ENCODE data around the gene NR1H2.

The NR1H2 gene

GRCh38 chr19:50392759-50393158, 16.5 kb downstream of the NR1H2 start:
- TF ChIP-seq CTCF (conservative IDR thresholded peaks at IDR 0.05; ENCODE audit: low read length) = no peak
- no peak overlapping the region for H3K4me3 ChIP-seq (ENCODE audit: low read length)
- DNase-seq (ENCODE audit: low read depth) = no peak

- no peak for DNase-seq (ENCODE audit: low read depth)
- H3K4me3 ChIP-seq (ENCODE audit: low read length) = no peak overlapping the region
- no peak for TF ChIP-seq CTCF (conservative IDR thresholded peaks at IDR 0.05; ENCODE audit: low read length)
Measured at GRCh38 chr19:50393589-50393988, 17.3 kb downstream of the NR1H2 start.

- no peak for DNase-seq (ENCODE audit: low read depth)
- no peak for TF ChIP-seq CTCF (conservative IDR thresholded peaks at IDR 0.05; ENCODE audit: low read length)
- H3K4me3 ChIP-seq (ENCODE audit: low read length) = no peak overlapping the region
Measured at GRCh38 chr19:50394017-50394416, 17.8 kb downstream of the NR1H2 start.

DNA sequence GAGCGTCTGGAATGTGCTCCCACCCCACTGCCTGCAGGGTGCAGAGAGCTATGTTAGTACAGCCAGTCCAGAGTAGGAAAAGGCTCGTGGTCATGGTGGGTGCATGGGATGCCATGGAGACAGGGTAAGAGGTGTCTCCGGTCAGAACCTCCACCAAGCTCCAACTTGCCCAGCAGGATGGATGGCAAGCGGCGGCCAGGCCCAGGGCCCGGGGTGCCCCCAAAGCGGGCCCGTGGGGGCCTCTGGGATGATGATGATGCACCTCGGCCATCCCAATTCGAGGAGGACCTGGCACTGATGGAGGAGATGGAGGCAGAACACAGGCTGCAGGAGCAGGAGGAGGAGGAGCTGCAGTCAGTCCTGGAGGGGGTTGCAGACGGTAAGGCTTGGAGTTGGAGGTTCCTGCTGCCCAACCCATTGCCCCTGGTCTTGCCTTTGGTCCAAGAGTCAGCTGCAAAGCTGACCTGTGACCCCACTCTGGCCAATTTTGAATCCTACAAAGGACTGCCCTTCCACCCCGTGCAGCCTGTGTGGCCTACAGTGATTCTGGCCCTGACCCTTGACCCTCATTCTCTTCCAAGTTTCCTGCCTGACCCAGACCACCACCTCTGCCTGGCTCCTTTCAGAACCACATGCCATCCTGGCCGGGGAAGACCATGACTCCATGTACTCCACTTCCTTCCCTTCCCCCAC, 22.6 kb downstream of the NR1H2 start:
- no peak overlapping the region for H3K4me3 ChIP-seq (ENCODE audit: low read length)
- no peak for TF ChIP-seq CTCF (conservative IDR thresholded peaks at IDR 0.05; ENCODE audit: low read length)

GRCh38 chr19:50399368-50399745, 23.1 kb downstream of the NR1H2 start:
- H3K4me3 ChIP-seq (ENCODE audit: low read length) = no peak overlapping the region
- DNase-seq (ENCODE audit: low read depth) = no peak
- no peak for TF ChIP-seq CTCF (conservative IDR thresholded peaks at IDR 0.05; ENCODE audit: low read length)

More for the DNA sequence above, 22.6 kb downstream of the NR1H2 start:
- DNase-seq (ENCODE audit: low read depth) = no peak

DNA sequence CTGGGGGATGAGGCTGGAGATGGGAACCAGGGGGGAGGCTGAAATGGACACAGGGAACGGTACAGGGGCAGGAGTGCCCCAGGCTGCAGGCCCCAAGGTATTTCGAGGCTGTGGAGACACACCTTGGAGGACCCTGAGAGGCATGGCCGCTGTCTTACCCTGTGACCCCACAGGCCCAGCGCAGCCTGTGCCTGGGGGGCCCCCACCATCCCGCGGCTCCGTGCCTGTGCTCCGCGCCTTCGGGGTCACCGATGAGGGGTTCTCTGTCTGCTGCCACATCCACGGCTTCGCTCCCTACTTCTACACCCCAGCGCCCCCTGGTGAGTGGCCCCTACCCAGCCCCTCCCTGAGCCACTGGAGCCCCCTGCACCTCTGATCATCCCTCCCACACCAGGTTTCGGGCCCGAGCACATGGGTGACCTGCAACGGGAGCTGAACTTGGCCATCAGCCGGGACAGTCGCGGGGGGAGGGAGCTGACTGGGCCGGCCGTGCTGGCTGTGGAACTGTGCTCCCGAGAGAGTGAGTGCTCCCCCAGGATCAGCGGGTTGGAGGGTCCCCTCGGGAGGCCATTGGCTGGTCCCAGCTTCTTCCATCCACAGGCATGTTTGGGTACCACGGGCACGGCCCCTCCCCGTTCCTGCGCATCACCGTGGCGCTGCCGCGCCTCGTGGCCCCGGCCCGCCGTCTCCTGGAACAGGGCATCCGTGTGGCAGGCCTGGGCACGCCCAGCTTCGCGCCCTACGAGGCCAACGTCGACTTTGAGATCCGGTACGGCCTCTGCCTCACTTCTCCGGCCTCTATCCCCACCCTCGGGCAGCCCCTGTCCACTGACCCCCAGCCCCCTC, 25.6 kb downstream of the NR1H2 start:
- no peak for TF ChIP-seq CTCF (conservative IDR thresholded peaks at IDR 0.05; ENCODE audit: low read length)
- H3K4me3 ChIP-seq (ENCODE audit: low read length) = no peak overlapping the region
- no peak for DNase-seq (ENCODE audit: low read depth)

Data from AG10803 (cell line).